Activated T-cell treated with anti-CD3 and anti-CD28 coated beads, Interleukin-2, amount 50 U/mL, for 1 hour (primary cell): ENCODE data around the gene BZW2.
A peak's percentile ranks its signal among the peaks of the same experiment; 100 is the strongest.

Experiments
- DNase-seq: peaks from one replicate; pipeline ENCODE4 v3.0.0-alpha.2; 2020

BZW2 gene

DNA sequence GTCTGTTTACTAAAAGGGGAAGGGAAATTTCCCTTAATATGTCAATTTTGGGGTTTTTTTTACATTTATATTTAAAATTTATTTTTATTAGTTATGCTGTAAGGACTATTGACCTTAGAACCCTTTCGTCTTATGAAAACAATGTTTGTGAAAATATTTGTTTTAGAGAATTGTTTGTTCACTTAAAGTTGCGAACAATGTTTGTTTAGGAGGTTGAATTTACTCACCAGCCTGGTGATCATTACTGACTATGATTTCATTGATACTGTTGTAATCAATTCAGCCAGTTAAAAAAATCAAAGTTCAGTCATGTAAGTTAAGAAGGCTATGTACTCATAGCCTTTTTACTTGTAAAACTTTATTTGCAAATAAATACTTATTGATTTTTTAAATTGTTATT lies 80.2 kb downstream of the BZW2 start:
- DNase-seq, result no peak

DNA sequence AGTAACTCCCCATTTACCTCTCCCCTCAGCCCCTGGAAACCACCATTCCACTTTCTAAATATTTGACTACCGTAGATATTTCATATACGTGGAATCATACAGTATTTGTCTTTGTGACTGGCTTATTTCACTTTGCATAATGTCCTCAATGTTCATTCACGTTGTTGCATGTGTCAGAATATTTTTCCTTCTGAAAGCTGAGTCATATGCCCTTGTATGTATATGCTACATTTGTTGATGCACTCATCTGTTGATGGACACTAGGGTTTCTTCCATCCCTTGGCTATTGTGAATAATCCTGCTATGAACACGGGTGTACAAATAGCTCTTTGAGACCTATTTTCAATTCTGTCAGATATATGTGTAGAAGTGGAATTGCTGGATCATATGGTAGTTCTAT lies 81.8 kb downstream of the BZW2 start:
- no peak for DNase-seq

DNA sequence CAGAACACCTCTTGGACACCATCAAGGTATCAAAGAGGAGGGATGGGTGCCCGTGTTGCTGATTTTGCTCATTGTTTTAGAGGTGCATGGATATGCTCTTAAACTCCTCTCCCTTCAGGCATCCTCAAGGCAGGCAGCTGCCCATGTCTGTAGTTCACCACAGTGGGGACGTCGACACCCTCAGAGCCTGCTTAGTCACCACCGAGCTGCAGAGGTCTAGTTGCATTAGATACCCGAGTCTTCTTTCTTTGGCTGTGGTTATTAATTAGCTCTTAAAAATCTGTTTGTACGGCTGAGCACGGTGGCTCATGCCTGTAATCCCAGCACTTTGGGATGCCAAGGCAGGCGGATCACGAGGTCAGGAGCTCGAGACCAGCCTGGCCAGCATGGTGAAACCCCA lies 82.8 kb downstream of the BZW2 start:
- no peak for DNase-seq

DNA sequence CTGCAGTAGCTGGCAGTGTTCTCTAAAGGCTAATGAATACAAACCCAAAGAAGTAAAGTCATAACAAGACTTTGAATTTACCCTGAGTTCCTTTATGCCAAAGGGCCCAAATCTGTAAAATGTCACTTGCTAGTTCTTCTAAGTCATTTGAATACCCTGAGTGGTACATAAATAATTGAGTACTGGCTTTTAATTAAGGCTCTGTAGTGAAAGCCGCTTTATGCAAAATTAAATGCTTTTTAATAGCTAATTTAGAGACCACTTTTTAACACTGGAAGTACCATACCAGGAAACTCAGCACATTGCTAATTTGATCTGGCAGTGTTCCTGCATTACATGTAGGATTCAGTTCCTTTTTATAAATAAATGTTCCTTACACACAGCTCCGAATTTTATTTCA lies 83.6 kb downstream of the BZW2 start:
- no peak for DNase-seq

DNA sequence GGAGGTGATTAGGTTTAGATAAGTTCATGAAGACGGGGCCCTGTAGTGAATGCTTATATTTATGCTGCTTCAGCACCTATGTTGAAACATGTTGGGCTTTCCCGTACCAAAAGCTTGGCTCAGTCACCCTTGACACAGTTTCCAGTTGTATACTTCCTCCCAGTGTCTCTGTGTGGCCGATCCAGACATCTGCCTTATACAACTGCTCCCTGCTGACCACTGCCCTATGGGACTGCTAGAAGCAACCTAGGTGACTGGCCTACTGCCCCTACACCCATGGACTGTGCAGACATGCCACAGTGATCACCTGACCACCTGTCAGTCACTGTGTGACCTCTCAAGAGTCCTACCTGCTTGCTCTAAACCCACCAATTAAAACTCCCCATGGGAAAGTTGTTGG lies 85.0 kb downstream of the BZW2 start:
- DNase-seq, result no peak

DNA sequence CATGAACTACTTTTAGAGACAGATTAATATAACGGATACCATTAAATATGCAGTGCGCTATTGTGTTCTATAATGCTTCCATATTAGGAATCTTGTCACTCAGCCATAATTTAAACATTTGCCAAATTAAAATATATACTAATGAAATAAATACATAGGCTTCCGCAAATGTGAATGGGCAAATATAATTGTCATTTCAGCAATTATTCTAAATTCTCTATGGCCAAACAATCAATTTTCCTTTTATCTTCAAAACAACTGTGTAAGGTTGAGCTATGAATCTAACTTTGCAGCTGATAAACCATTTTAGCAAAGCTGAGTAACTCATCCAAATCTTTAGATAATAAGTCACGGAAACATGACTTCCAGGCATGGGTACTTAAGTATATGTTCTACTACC lies 86.8 kb downstream of the BZW2 start:
- no peak for DNase-seq

DNA sequence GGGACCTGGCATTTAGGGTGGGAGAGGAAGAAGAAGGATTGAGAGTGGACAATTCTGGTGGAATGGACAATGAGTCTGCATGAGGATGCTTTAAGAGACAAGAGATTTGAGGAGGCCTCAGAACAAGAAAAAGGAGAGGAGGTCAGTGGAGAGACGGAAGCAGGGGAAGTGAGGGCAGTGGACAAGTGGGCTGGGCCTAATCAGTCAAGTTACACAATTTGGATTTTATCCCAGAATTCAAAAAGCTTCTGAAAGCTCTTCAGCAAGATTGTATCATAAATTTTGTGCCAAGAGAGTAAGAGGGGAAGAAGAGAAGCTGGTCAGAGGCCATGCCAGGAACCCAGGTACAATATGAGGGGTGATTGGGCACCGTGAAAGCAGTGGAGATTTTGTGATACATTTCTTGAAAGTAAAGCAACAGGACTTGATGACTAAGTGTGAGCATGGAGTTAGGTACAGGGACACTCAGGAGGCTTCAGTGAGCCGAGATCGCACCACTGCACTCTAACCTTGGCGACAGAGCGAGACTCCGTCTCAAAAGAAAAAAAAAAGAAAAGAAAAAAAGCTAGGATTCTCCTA lies 88.3 kb downstream of the BZW2 start:
- no peak for DNase-seq

DNA sequence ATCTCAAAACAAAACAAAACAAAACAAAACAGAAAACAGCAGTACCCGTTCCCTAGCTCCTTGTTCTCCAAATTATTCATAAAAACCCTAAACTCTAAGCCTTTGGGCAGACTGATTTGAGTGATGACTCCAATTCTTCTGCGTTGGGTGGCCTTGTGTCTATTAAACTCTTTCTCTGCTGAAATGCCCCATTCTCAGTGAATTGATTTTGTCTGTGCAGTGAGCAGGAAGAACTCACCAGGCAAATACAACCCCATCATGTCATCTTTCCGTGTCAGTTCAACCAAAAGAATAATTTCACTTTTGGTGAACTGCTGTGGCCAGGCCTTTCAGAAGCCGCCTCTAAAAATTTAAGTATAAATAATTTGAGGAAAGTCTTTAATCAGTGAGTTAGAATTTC lies 89.0 kb downstream of the BZW2 start:
- no peak for DNase-seq

DNA sequence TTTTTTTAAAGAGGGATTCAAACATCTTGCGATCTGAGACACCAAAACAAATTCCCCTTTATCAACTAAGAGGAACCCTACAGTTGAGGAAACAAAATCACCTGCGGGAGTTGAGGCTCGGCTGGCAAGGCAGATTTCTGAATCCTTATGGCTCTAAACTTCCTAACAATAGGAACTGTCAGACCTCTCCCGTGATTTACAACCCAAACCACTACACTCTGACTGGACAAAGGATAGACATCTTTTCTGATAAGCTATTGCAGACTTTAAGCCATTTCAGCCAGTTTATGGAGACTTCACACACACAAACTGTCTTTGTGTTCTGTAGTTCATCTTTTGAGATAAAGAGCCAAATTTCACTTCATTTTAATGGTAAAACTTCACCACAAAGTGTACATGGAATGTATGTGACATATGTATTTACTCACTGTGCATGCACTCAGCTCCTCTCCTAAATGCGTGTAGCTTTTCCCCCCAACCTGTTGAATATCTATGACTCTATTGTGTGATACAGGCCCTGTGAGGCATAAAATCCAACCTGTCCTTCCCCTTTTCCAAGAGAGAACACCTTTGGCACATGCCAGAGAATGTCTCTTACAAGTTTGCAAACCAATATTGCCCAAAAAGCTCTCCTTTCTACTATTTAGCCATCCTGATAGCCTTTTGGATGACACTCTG lies 92.2 kb downstream of the BZW2 start:
- DNase-seq, result no peak

DNA sequence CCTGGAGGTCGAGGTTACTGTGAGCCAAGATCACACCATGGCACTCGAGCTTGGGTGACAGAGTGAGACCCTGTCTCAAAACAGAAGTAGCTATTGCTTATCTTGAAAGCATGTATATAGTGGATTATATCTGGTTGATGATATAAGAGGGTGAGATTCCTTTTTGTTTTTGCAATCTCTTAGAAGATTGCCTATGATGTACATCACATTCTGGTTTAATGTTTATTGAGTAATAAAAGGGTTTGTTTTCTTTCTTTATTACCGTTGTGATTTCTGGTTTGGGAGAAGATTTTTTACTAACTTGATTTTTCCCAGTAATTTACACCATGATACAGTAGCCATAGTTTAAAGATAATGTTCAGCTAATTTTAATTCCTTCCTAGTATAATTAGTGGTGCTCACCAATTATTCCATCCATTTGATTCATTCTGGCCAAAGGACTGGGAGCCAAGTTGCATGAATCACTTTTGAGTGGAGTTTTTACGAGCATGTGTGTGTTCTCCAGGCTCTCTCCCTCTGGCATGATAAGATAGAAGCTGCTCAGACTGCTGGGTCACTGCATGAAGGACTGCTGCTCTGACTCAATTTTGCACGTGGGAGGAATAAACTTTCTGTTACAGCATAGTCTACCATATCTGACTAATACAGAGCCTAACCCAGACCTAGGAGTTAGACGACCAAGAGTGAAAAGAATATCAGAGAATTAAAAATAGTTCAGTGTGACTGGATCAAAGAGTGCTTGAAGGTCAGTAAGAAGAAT lies 94.1 kb downstream of the BZW2 start:
- DNase-seq, result no peak

DNA sequence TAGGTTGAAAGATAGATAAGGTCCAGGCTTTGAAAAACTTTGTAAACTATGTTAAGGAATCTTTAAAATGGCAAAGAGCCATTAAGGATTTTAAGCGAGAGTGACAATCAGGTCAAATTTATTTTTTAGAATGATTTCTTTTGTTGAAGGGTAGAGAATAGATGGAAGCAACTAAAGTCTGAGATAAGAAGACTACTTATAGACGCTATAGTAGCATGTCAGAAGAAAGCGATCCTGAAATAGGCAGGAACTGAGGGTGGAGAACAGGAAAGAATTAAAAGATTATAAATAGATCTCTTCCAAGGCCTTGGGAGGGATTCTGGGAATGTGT lies 94.6 kb downstream of the BZW2 start:
- no peak for DNase-seq

DNA sequence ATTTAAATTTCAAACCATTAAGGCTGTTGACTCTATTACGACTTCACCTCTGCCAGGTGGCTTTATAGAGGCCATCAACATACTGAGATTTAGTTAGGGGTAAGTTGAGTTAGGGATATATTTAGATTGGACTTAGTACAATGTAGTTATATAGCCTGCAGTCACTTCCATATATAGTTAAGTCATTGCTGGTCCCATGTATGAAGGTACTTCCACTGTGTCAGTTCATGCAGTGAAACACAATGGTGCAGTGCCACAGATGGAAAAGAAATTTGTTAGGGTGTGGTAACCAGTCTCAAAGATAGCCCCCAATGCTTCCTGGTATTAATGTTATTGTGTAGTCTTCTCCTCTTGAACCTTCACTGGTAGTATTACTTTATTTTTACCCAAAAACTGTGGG lies 95.0 kb downstream of the BZW2 start:
- no peak for DNase-seq

DNA sequence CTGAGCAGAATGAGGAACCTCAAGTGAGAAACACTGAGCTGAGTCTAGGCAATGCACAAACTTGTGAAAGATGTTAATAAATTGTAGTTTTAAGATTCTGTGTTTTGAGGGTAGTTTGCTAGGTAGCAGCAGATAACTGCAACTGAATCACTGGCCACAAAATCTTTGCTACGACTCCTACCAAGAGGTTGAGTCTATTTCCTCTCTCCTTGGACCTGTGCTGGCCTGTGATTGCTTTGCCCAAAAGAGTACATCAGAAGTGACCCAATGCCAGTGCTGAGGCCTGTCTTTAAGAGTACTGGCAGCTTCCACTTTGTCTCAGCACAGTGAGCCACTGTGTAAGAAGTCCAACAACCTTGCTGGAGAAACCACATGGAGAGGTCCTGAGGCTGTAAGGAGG lies 95.7 kb downstream of the BZW2 start:
- no peak for DNase-seq

DNA sequence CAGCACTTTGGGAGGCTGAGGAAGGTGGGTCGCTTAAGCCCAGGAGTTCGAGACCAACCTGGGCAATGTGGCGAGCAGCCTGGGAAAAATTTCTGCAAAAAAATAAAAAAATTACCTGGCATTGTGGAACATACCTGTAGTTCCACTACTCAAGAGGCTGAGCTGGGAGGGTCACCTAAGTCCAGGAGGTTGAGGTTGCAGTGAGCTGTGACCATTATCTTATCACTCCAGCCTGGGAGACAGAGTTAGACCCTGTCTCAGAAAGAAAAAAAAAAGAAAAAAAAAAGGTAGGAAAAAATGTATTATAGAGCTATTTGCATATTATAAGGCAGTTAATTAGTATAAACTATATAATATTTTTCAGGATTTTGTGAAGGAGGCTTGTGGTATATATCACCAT lies 96.6 kb downstream of the BZW2 start:
- no peak for DNase-seq

DNA sequence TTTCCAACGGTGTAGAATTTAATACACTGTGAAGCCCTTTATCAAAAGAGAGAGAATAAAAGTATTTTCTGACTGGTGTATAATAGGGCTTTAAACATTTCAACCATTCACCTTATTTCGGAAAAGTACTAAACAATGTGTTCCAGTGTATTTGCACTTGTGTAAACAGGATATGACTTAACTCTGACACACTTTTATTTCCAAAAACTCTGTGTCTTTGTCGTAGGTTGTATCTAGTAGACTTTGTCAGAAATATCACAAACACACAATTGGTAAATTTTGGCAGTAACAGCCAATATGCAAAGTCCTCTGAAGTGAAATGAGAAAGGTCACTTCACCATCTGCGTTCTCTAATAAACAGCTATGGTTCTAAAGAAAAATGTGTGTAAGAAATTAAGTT lies 97.3 kb downstream of the BZW2 start:
- no peak for DNase-seq

DNA sequence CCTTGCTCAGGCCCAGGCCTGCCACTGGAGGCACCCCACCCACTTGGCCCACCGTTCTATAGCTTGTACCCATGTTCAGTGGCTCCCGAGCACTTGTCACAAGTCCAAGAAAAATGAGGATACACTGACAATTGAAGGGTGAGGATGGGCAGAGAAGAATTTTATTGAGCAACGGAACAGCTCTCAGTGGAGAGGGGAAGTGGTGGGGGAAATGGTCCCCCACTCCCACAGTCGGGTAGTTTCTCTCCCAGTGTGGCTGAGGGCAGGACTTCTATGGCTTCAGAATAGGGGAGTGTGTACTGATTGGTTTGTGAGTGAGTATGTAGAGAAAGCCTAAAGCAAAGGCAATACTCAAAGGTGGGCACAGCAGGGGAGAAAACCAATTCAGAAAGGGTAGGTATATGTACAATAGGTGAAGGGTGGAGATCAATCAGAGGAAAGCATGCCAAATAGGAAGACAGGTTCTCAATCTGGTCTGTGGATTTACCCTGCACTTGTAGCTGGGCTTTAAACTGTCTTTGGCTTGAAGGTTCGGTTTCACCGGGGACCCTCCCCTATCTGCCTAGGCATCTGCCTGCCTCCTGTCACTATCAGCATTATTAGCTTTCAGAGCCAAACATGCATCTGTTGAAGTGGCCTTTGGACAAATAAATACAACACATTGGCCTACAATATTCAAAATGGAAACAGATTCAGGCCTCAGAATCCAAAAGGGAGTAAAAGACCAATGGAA lies 98.7 kb downstream of the BZW2 start:
- no peak for DNase-seq

DNA sequence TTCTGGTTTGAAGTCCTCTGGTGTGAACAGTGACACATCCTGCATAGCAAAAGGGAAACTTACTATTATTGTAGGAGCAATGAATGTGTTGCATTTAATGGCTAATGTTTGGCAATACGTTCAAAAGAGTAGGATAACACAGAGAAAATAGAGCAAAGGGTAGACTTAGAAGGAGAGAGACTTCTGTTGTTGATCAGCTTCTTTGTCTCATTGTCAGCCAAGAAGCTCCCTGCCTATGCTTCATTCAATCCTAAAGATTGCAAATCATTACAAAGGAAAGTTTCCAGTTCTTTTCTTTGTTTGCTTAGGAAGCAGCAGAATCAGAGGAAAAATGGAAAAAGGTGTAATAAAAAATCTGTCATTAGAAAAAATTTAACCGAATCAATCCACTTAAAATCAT lies 99.7 kb downstream of the BZW2 start:
- DNase-seq, result no peak

DNA sequence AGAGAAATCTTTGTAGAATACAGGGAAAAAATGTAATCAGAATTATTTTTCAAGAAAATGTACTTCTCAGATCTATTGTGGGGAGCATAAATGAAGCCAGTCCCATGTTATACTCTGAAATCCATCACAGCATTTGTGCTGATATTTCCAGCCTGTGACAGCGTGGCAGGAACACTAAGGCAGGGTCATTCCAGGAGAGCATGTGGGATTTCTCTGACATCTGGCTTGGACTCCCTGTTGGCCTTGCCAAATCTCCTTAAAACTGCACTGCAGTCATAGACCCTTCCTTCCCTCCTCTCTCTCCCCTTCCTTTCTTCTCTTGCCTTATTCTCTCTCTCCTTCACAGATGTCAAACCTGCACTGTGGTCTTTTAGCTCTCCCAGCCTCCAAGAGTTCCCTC lies 101.1 kb downstream of the BZW2 start:
- no peak for DNase-seq

DNA sequence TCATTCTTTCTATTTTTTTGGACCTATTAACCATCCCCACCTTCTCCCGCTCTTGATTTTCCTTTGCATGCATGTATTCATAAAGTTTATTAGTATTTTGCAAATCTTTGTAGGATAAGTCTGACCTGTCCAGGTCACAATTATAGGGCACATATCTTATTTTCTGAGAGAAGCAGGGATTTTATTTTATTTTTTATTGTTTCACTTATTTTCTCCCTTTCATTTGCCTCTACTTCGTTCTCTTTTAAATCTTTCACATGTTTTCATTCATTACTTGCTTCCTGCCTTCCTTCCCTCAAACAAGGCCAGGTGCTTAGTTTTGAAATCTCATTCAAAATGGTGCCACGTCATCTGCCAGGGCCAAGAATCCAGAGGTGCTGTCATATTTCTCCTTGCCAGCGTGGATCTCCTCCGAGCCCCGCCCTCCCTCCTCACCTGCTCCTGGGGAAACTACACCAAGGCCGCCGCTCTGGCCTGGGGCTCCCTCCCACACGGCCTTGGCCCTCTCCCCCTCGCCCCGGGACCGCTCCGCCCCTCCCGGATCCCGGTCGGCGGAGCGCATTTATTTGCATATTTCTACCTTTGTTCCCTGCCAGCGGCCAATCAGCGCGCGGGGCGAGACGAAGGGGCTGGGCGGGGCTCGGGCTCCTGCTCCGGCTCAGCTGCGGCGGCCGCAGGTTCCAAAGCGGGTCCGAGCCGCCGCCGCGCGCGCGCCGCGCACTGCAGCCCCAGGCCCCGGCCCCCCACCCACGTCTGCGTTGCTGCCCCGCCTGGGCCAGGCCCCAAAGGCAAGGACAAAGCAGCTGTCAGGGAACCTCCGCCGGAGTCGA lies 107.3 kb downstream of the BZW2 start, which contains the start of gene TSPAN13:
Gene TSPAN13 (plus strand): TSS at position 654 of the 830 bp plus-strand sequence. CDS start 213 bp downstream, outside the sequence.
- DNase-seq, result peak; percentile 40

DNA sequence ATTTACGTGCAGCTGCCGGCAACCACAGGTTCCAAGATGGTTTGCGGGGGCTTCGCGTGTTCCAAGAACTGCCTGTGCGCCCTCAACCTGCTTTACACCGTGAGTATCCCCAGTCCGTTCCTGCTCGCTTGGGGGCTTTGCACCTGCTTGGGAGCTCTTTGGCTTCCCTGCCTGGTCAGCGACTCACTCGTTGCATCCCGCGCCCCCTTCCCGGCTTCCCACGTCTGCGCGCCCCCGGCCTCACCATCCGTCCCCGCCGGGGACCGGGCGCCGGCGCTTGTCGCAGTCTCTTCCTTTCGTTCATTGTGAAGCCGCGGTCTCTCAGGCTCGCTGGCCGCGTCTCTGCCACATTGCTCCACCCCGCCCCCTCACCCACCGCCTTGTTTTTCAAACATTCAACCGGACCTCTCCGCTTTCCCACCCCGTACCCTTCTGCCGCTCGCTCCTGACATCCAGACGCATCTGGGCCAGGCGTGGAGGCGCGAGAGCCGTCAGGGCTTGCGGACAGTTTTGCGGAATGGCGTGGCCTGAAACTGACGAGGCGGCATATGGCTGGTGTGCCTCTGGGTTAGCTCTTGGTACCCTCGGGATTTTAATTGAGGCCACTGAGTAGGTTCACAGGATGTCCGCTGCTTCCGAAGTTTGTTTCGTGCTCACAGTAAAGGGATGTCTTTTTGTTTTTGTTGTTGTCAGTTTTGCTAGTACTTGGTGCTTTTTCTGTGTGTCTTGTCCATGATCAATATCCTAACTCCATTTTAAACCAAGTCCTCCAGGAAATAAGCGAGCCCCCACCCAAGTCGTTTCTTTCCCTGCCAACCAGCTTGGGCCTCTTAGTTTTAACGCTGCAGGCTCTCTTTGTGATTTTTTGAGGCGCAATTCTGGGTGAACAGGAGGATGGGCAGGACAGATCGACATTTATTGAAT lies 108.2 kb downstream of the BZW2 start:
- peak; percentile 19 for DNase-seq

DNA sequence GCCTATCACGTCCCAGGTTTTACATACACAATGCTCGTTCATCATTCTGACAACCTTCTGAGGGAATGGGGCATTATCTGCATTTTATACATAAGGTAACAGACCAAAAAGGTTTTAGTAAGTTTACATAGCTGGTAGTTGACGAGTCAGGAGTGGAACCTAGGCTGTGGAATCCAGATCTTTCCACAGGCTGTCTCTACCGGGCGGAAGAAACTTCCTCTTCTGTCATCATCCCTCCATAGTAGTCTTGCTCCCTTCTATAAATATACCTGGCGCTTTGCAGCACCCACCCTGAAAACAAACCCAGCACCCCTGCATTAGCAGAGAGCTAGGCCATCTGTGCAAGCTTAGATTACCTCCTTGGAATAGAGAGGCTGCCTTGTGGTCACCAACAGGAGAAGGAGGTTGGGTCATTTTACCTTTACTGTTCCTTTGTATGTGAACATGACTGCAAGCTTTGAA lies 108.9 kb downstream of the BZW2 start:
- DNase-seq, result no peak

DNA sequence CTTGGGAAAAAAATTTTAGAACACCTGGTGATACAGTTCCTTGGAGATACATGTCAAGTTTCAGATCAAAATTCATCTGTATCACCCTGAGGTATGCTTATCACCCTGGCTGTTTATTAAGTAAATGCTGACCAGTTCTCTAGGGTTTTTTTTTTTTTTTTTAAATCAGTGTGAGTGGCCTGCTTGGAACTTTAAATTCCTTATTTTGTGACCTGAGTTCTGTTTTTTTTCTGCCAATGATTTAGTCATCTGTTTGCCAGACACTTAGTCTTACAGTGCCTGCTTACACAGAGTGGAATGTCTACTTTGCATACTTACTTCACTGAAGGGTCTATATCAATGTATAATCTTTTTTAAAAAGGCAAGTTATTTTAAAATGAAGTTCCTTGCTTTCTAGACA lies 109.4 kb downstream of the BZW2 start:
- no peak for DNase-seq
